K562 (cell line): ENCODE data around the gene CTNNA3. TPM values are rescaled to one million over a fixed set of nuclear protein-coding genes. Genes with fewer than 3 reads are reported as not detected.

Source experiments
- ATAC-seq: fragments of 200-7000 bp; cut with Tn5 transposase; 3 replicates; pipeline ENCODE4 v1.9.1; 2020; ENCODE audit warnings: moderate library complexity
- BruUV-seq: library from RNA; stranded (reverse); fragments of 400-500 nt; replicated peaks from 2 replicates; lab custom pipeline; 2021; lab: Mats Ljungman, UMichigan
- CTCF ChIA-PET: fragments of 300-600 bp; formaldehyde crosslinking; extraction: SDS; loops from one replicate; lab custom pipeline; 2021; ENCODE audit warnings: low intra/inter-chr PET ratio; lab: Yijun Ruan, JAX
- POLR2A ChIA-PET: fragments of 300-600, 350-650 bp; sonication (Branson Sonifier 250); formaldehyde crosslinking; extraction: SDS; loops from one replicate; lab custom pipeline; 2021; ENCODE audit warnings: antibody characterized with exemption, inconsistent platforms; lab: Yijun Ruan, JAX
- DNase-seq, 4 experiments: peaks; one replicate each; pipeline versions ENCODE4 v3.0.0 to v3.0.0-alpha.2; 2011 to 2018; ENCODE audit warnings: low spot score in 3 of 4, mixed read lengths in 3 of 4; ENCODE audit errors: extremely low read depth in 1 of 4
- FAIRE-seq: peaks from 2 replicates; lab custom pipeline; 2011; peaks lifted over from hg19 to GRCh38; lab: Jason Lieb, UNC
- H2AFZ ChIP-seq: 2 replicates; pipeline ENCODE4 v1.6.0; 2011; ENCODE audit warnings: low read depth, low read length, control low read depth, inconsistent platforms
- H3K27ac ChIP-seq: fragments of 200-600 bp; 3 replicates; pipeline ENCODE4 v1.8.0; 2011; ENCODE audit warnings: low read depth, mild to moderate bottlenecking, control low read depth, inconsistent platforms, low read length, moderate library complexity, mixed read lengths; ENCODE audit errors: extremely low read depth
- H3K27me3 ChIP-seq, 2 experiments: fragments of 300-600 bp in 1 of 2; 2 replicates in 1 of 2; 3 replicates in 1 of 2; pipeline versions ENCODE4 v1.6.0 to v1.8.0; 2011; ENCODE audit warnings: inconsistent platforms in 2 of 2, low read length in 2 of 2, mild to moderate bottlenecking in 1 of 2, mixed read lengths in 1 of 2, moderate library complexity in 1 of 2; ENCODE audit not compliant: control insufficient read depth in 2 of 2, insufficient read depth in 2 of 2
- H3K36me3 ChIP-seq: fragments of 300-600 bp; 3 replicates; pipeline ENCODE4 v1.8.0; 2011; ENCODE audit warnings: mild to moderate bottlenecking, low read length, inconsistent platforms; ENCODE audit not compliant: control insufficient read depth, insufficient read depth
- H3K4me1 ChIP-seq, 2 experiments: fragments of 200-600 bp in 1 of 2; replicated peaks in 1 of 2; 2 replicates in 1 of 2; 3 replicates in 1 of 2; pipeline versions ENCODE4 v1.5.1 to v1.8.0; 2011; ENCODE audit warnings: inconsistent platforms in 2 of 2, low read length in 2 of 2, mild to moderate bottlenecking in 1 of 2, mixed read lengths in 1 of 2, moderate library complexity in 1 of 2; ENCODE audit not compliant: control insufficient read depth in 2 of 2, insufficient read depth in 2 of 2
- H3K4me2 ChIP-seq: 2 replicates; pipeline ENCODE4 v1.6.1; 2011; ENCODE audit warnings: low read length, control low read depth, inconsistent platforms, mixed read lengths; ENCODE audit not compliant: insufficient read depth
- H3K4me3 ChIP-seq: fragments of 200-600 bp; sonication (generic), shearing (Covaris generic); 2 replicates; pipeline ENCODE4 v1.5.1; 2016; ENCODE audit warnings: control low read depth, inconsistent platforms
- H3K79me2 ChIP-seq: fragments of 200-600 bp; 3 replicates; pipeline ENCODE4 v1.8.0; 2011; ENCODE audit warnings: low read length, inconsistent platforms; ENCODE audit not compliant: control insufficient read depth, insufficient read depth
- H3K9ac ChIP-seq, 2 experiments: 2 replicates each; pipeline versions ENCODE4 v1.6.0 to v1.6.1; 2011; ENCODE audit warnings: low read depth in 2 of 2, low read length in 2 of 2, control low read depth in 1 of 2, inconsistent platforms in 1 of 2, mild to moderate bottlenecking in 1 of 2, mixed read lengths in 1 of 2; ENCODE audit not compliant: insufficient read depth in 1 of 2
- H3K9me1 ChIP-seq: one replicate; pipeline ENCODE4 v1.6.0; 2011; ENCODE audit warnings: inconsistent platforms, mild to moderate bottlenecking, low read length, moderate library complexity; ENCODE audit not compliant: control insufficient read depth, insufficient read depth
- H3K9me3 ChIP-seq: replicated peaks from 2 replicates; pipeline ENCODE4 v1.5.1; 2011; ENCODE audit warnings: low read depth, low read length, inconsistent platforms; ENCODE audit not compliant: control insufficient read depth, insufficient read depth
- H4K20me1 ChIP-seq: replicated peaks from 2 replicates; pipeline ENCODE4 v1.6.1; 2011; ENCODE audit warnings: low read length, inconsistent platforms, mixed read lengths; ENCODE audit not compliant: control insufficient read depth, insufficient read depth
- AFF4 ChIP-seq: sonication (generic); formaldehyde crosslinking; IDR thresholded peaks from 2 replicates; pipeline ENCODE4 v1.8.0; 2023; ENCODE audit warnings: mild to moderate bottlenecking, missing genetic modification reagents
- BRCA1 ChIP-seq, 2 experiments: fragments of 450-650 bp in 1 of 2; sonication (generic) in 1 of 2; formaldehyde crosslinking in 1 of 2; IDR thresholded peaks; 2 replicates each; pipeline versions ENCODE4 v1.5.0 to v1.6.1; 2017 to 2020; ENCODE audit warnings: mild to moderate bottlenecking in 1 of 2, missing genetic modification reagents in 1 of 2
- CBX8 ChIP-seq: fragments of 200-600 bp; sonication (generic); IDR thresholded peaks from 2 replicates; pipeline ENCODE4 v1.6.1; 2012; ENCODE audit warnings: borderline replicate concordance, mixed run types, low read depth, mild to moderate bottlenecking, moderate library complexity, mixed read lengths, low read length, control low read depth, inconsistent platforms; ENCODE audit not compliant: poor library complexity, severe bottlenecking; ENCODE audit errors: extremely low read depth
- ETS1 ChIP-seq: conservative IDR thresholded peaks from 2 replicates; pipeline ENCODE4 v1.6.1; 2011; ENCODE audit warnings: low read depth, mild to moderate bottlenecking, low read length; ENCODE audit not compliant: control insufficient read depth
- FOXA1 ChIP-seq: fragments of 450-650 bp; IDR thresholded peaks from 2 replicates; pipeline ENCODE4 v1.6.1; 2016; ENCODE audit warnings: mild to moderate bottlenecking, borderline replicate concordance
- MAX ChIP-seq: sonication (generic); formaldehyde crosslinking; IDR thresholded peaks from 2 replicates; pipeline ENCODE4 v1.9.0; 2022; ENCODE audit warnings: mild to moderate bottlenecking, missing genetic modification reagents
- MEF2A ChIP-seq: IDR thresholded peaks from 2 replicates; pipeline ENCODE4 v1.6.1; 2011; ENCODE audit warnings: low read depth, mild to moderate bottlenecking, low read length, moderate library complexity; ENCODE audit not compliant: control insufficient read depth
- SFPQ ChIP-seq: fragments of 200-400 bp; formaldehyde crosslinking; IDR thresholded peaks from 2 replicates; pipeline ENCODE4 v1.6.1; 2017; ENCODE audit warnings: mild to moderate bottlenecking, low read depth, low read length, moderate library complexity
- TCF3 ChIP-seq: sonication (generic); formaldehyde crosslinking; IDR thresholded peaks from 2 replicates; pipeline ENCODE4 v1.4.0; 2020; ENCODE audit warnings: mild to moderate bottlenecking, missing genetic modification reagents
- TEAD4 ChIP-seq, 2 experiments: sonication (generic) in 1 of 2; formaldehyde crosslinking in 1 of 2; IDR thresholded peaks; 2 replicates each; pipeline versions ENCODE4 v1.6.1 to v1.8.0; 2012 to 2022; ENCODE audit warnings: borderline replicate concordance in 1 of 2, inconsistent platforms in 1 of 2, low read length in 1 of 2, mild to moderate bottlenecking in 1 of 2, missing genetic modification reagents in 1 of 2
- ZNF134 ChIP-seq: fragments of 250-450 bp; sonication (Bioruptor Pico); conservative IDR thresholded peaks from 2 replicates; pipeline ENCODE4 v1.4.0; 2020
- ZNF561 ChIP-seq: fragments of 450-650 bp; formaldehyde crosslinking; conservative IDR thresholded peaks from 2 replicates; pipeline ENCODE4 v1.4.0; 2020; ENCODE audit warnings: mild to moderate bottlenecking, moderate library complexity
- WGBS: fragments of 100-300 bp; shearing (Covaris generic); methylation state at CpG from one replicate; pipeline ENCODE4 v1.1.6; 2016; ENCODE audit warnings: low coverage, mixed read lengths; ENCODE audit not compliant: insufficient coverage; ENCODE audit errors: missing lambda C conversion rate; 5-methylcytosine and 5-hydroxymethylcytosine counted together
- in situ Hi-C: fragments of 300-500 bp; cut with MboI; formaldehyde crosslinking; loops from 4 replicates; pipeline ENCODE4 v1.15.0; 2018; ENCODE audit warnings: inconsistent platforms, mixed read lengths
- intact Hi-C: fragments of 100-400 bp; cut with micrococcal nuclease; formaldehyde crosslinking; loops from 2 replicates; pipeline ENCODE4 v1.14.2; 2022
- polyA plus RNA-seq, 8 experiments: library from polyadenylated mRNA; depleted of rRNA in 4 of 8; stranded (reverse) in 5 of 8; unstranded in 3 of 8; fragments of >200 nt; fragmentation: Nextera tagmentation in 2 of 8; fragmentation: Illumina TruSeq in 1 of 8; extraction: Ambion mirVana in 2 of 8; extraction: Trizol in 1 of 8; gene quantifications; 2 replicates each; pipeline versions ENCODE4 v1.2.1 to v1.2.3, GENCODE V29; 2011 to 2014; ENCODE audit warnings: inconsistent platforms in 1 of 8, missing spikeins in 1 of 8
- total RNA-seq, 7 experiments: library from RNA; depleted of rRNA in 6 of 7; stranded (reverse); fragments of >200 nt in 6 of 7; fragmentation: Illumina TruSeq in 2 of 7; extraction: Trizol in 2 of 7; gene quantifications; 2 replicates each; pipeline versions ENCODE4 v1.2.1 to v1.2.3, GENCODE V29; 2011 to 2021; ENCODE audit warnings: low replicate concordance in 1 of 7

The CTNNA3 gene
- total and polyA plus RNA-seq, 9 of the 15 experiments (the other 6 are each of a cell fraction or from before 2014, with no cell fraction given) = 0.04 TPM; not detected in 8

- TF ChIP-seq SFPQ (no peak), TEAD4 (IDR thresholded peaks at IDR 0.05; ENCODE audit: low read length) (no peak), TEAD4 (CRISPR knock-in tag; IDR thresholded peaks at IDR 0.05; ENCODE audit: borderline replicate concordance) (no peak), ZNF561 (CRISPR knock-in tag) (no peak), ETS1 (no peak), ZNF134 (CRISPR knock-in tag) (no peak), TCF3 (CRISPR knock-in tag) (no peak)
- TF ChIP-seq, all 486 proteins: peak for 0
Measured at GRCh38 chr10:66537186-66537585, 1158.8 kb downstream of the CTNNA3 start (continued).

- no peaks in the 10 kb centered on the region for H3K36me3 ChIP-seq
- POLR2A ChIA-PET = no interaction called here
- DNase-seq (no peak), ATAC-seq (no peak), FAIRE-seq (no peak)
- H3K4me3 ChIP-seq = no peak overlapping the region
- BruUV-seq = no TSS peak
- H4K20me1 ChIP-seq = no peaks in the 10 kb centered on the region
- H2AFZ ChIP-seq = no peak overlapping the region
- H3K27ac ChIP-seq = no peak overlapping the region
- no peaks in the 10 kb centered on the region; the same call in none of the 2 replicates for H3K9me3 ChIP-seq
- in situ Hi-C loops = no loop called here
- intact Hi-C loops = no loop called here
- H3K4me2 ChIP-seq = no peak overlapping the region
- H3K9ac ChIP-seq = no peak overlapping the region
- WGBS = 0% methylated on average over 1 of the region's 1 CpG
- CTCF ChIA-PET = no interaction called here
- no peaks in the 10 kb centered on the region for H3K4me1 ChIP-seq
- no peaks in the 10 kb centered on the region for H3K27me3 ChIP-seq
- H3K9me1 ChIP-seq = no peaks in the 10 kb centered on the region
- TF ChIP-seq MAX = no peak
- TF ChIP-seq AFF4 (CRISPR knock-in tag) = no peak
- TF ChIP-seq CBX8 = no peak
- no peak for TF ChIP-seq FOXA1
- TF ChIP-seq BRCA1 (IDR thresholded peaks at IDR 0.05) = no peak
- TF ChIP-seq BRCA1 (CRISPR knock-in tag; IDR thresholded peaks at IDR 0.05) = no peak
- no peak for TF ChIP-seq MEF2A
- no peaks in the 10 kb centered on the region for H3K79me2 ChIP-seq
Measured at GRCh38 chr10:66535439-66535838, 1160.6 kb downstream of the CTNNA3 start.
